Stimulated activated memory B cell treated with anti-CD40 and anti-IgM and Interleukin-4, amounts not matched to agents 10 μg/mL and 1 μg/mL and 100 μg/mL, for 72 hours (primary cell): ENCODE results near the gene CD28.

Experiments
- ATAC-seq: fragments of 150-1000 bp; cut with Tn5 transposase; 2 replicates; pipeline ENCODE4 v1.10.0; 2021
- H3K27ac Mint-ChIP-seq: one replicate; pipeline ENCODE4 v1.8.0; 2022; ENCODE audit warnings: mild to moderate bottlenecking, mixed read lengths
- H3K27me3 Mint-ChIP-seq: one replicate; pipeline ENCODE4 v1.8.0; 2022; ENCODE audit warnings: mixed read lengths
- H3K36me3 Mint-ChIP-seq: one replicate; pipeline ENCODE4 v1.8.0; 2022; ENCODE audit warnings: mixed read lengths
- H3K4me1 Mint-ChIP-seq: one replicate; pipeline ENCODE4 v1.8.0; 2022; ENCODE audit warnings: mixed read lengths
- H3K4me3 Mint-ChIP-seq: one replicate; pipeline ENCODE4 v1.8.0; 2022; ENCODE audit warnings: mild to moderate bottlenecking, moderate library complexity, mixed read lengths
- H3K9me3 Mint-ChIP-seq: one replicate; pipeline ENCODE4 v1.8.0; 2022; ENCODE audit warnings: mixed read lengths

CD28 gene

DNA sequence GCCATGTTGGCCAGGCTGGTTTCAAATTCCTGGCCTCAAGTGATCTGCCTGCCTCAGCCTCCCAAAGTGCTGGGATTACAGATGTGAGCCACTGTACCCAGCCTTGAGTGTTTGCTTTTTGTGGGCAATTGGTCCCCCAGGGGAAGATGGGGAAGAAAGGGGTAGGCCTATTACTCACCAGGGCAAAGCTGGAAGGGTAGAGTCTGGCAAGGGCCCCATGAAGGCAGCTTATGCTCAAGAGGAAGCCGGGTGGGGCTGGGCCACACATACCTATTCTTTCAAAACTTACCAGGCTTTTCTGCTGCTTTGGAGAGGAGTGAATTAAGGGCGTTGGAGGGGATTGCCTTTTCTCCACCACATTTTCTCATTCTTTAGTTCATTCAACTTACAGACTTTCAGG, 24.5 kb upstream of the CD28 start:
- Mint-ChIP-seq H3K27ac (no peak overlapping the region), H3K4me1 (no peaks in the 10 kb centered on the region), H3K27me3 (peaks cover 70% of the 10 kb centered on the region), H3K9me3 (peaks cover 8% of the 10 kb centered on the region), H3K36me3 (no peaks in the 10 kb centered on the region), H3K4me3 (no peak overlapping the region)
- no peak for ATAC-seq

DNA sequence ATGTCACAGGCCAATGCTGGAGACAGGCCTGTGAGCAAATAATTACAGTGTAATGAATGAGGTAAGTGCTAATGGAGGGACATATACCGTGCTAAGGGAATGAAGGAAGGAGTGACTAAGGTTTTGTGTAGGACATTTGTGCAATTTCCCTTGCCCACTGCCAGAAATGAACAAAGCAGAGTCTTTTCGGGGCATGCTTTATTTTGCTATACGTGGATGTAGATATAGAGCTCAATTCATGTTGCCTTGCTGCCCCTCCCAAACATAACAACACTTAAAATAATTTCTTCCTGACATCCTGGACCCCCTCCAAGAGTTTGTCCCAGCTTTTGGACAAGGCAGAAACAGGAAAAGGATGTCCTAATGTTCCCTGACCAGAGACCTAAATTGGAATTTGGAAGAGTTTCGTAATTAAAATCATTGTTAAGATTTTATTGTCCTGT, 23.7 kb upstream of the CD28 start:
- Mint-ChIP-seq H3K4me3 (no peak overlapping the region), H3K9me3 (peaks cover 10% of the 10 kb centered on the region), H3K36me3 (no peaks in the 10 kb centered on the region), H3K27me3 (peaks cover 77% of the 10 kb centered on the region), H3K27ac (no peak overlapping the region), H3K4me1 (no peaks in the 10 kb centered on the region)
- ATAC-seq: no peak

DNA sequence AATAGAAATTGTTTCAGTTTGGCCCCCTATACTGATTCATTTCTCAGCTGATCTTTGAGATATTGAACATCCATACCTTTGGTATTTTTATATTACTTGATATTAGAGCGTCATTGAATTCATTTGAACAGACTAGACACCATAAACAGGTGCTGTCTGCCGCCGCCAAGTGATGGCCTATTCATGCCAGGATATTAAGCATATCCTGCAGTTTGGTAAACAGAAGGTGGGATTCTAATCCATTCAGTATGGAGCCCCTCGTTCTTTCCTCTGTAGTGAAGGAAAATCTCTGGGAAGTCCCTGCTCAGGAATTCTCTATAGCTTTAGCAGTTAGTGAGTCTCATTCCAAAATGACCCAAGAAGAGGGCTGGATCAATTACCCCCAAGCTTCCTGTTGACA, 23.0 kb upstream of the CD28 start:
- Mint-ChIP-seq H3K27me3 (peaks cover 76% of the 10 kb centered on the region), H3K9me3 (peaks cover 10% of the 10 kb centered on the region), H3K36me3 (no peaks in the 10 kb centered on the region), H3K4me3 (no peak overlapping the region), H3K27ac (no peak overlapping the region), H3K4me1 (peaks cover under 1% of the 10 kb centered on the region)
- ATAC-seq: no peak

DNA sequence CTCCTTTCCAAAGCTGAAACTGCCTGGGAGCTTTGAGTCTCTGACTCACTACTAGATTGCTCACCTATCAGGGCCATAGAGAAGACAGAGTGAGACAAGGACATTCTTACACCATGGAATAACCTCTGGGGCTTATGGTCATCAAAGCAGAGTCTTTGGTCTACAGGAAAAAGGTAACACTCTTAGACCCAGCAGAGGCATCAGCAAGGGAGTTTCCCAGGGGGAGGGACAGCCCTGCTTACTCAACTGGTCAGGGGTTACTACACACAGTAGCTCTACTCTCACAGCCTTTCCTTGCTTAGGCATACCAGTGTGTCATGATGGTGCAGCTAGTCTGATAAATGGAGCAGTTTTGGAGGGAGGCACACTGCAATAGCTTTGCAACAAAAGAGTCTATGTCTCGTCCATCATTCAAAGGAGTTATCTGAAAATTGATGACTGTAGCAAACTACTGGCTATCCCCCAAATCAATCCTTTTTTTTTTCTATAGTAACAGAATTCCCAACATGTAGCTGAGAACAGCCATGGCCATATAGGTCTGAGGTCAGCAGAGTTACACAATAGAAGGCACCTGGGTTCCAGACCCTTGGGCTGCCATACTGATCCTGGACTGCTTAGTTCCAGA, 22.4 kb upstream of the CD28 start:
- H3K27ac Mint-ChIP-seq: no peak overlapping the region

DNA sequence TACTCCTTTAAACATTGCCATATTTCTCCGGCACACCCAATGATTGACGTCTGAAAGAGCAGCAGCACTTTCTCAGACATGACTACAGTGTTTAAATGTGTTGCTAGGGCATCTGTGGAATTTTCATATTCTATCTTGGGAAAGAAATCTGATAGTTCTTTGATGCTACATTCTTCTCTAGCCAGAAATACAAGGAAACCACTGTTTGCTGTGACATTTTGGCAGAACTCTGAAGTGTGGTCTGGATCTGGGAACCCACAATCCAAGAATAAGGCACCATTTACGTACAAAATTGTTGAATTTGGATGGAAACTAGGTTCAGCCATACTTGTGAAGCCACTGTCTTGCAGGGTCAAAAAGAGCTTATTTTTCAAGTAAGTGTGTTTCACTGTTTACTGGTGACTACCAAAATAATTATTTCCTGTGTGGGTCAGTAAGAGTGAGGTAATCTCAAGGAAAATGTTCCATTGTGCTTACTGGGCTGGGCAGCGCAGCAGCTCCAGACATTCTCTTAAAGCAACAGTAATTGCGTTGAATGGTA, 21.3 kb upstream of the CD28 start:
- Mint-ChIP-seq H3K36me3 (no peaks in the 10 kb centered on the region), H3K27ac (no peak overlapping the region), H3K4me1 (peaks cover 17% of the 10 kb centered on the region), H3K27me3 (peaks cover 74% of the 10 kb centered on the region), H3K9me3 (peaks cover 7% of the 10 kb centered on the region), H3K4me3 (no peak overlapping the region)
- ATAC-seq: no peak

More for the DNA sequence above, 22.4 kb upstream of the CD28 start:
- H3K9me3 Mint-ChIP-seq: peaks cover 7% of the 10 kb centered on the region
- H3K4me1 Mint-ChIP-seq: peaks cover 6% of the 10 kb centered on the region
- peaks cover 70% of the 10 kb centered on the region for H3K27me3 Mint-ChIP-seq
- no peak overlapping the region for H3K4me3 Mint-ChIP-seq
- H3K36me3 Mint-ChIP-seq: no peaks in the 10 kb centered on the region
- peak; percentile 60 for ATAC-seq

DNA sequence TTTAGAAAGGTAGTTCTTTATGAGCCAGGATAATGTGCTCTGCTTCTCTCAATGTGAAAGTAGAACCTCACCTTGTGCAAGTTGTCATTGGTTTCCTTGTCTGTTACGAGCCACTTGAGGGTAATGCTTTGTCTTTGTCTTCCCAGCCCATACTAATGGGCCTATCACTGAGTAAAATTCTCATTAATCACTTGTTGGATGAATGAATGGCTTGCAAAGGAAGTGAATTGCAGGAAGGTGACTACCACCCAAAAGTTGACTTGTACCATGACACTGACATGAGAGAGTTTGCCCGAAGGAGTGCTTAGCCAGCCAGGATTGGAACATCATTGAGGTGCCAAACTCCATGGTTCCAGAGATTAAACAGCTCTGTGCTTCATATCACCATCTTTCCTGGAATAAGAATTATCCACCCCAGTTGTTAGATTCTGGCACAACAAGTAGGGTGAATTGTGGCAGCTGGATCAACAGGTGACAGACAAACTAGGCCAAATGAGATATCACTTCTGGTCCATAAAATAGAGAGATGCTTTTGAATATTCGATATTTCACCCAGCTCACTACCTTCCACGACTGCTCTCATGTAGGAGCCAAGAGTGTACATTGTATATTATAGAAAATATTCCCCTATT, 20.5 kb upstream of the CD28 start:
- Mint-ChIP-seq H3K27ac (no peak overlapping the region), H3K27me3 (peaks cover 74% of the 10 kb centered on the region), H3K4me1 (peaks cover 19% of the 10 kb centered on the region), H3K9me3 (peaks cover 2% of the 10 kb centered on the region), H3K36me3 (no peaks in the 10 kb centered on the region), H3K4me3 (no peak overlapping the region)
- ATAC-seq: no peak

DNA sequence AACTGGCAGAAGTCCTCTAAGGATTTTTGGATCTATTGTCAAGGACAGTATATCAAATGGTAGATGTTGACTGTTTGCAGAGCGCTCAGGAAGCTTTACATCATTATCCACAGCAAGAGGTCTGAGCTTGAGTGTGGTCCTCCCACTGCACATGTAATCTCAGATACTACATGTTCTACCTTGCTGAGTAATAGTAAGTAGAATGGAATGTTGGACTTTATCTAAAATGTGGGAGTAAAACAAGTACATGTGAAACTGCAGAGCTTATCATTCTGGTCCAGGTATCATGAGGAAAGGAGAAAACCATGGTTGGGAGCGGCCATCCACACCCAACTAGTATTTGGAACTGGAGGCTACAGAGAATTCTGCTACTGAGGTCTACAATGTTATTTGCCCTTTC, 19.3 kb upstream of the CD28 start:
- Mint-ChIP-seq H3K4me1 (peaks cover 19% of the 10 kb centered on the region), H3K27me3 (peaks cover 75% of the 10 kb centered on the region), H3K4me3 (no peak overlapping the region), H3K36me3 (no peaks in the 10 kb centered on the region), H3K27ac (no peak overlapping the region), H3K9me3 (peaks cover 2% of the 10 kb centered on the region)
- ATAC-seq: no peak

DNA sequence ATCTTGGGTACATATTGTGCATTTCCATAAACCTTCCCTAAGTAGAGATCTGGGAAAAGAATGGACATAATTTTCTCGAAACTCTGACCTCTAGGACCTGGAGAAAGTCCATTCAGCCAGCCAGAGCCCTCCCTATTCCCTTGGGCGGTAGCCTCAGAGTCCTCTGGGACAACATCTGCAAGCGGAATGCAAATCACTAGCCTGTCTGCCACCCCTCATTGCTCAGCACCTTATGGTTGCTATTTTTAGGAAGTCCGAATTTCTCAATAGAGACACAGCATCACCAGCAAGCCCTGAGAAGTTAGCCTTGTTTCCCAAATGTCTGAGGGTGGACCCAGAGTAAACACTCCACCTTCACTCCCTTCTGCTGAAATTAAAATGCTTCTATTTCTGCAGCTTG, 17.6 kb upstream of the CD28 start:
- H3K9me3 Mint-ChIP-seq: peaks cover 2% of the 10 kb centered on the region
- peaks cover 19% of the 10 kb centered on the region for H3K4me1 Mint-ChIP-seq
- peak; percentile 72 for ATAC-seq
- H3K36me3 Mint-ChIP-seq: no peaks in the 10 kb centered on the region
- peaks cover 69% of the 10 kb centered on the region for H3K27me3 Mint-ChIP-seq
- no peak overlapping the region for H3K4me3 Mint-ChIP-seq
- no peak overlapping the region for H3K27ac Mint-ChIP-seq

DNA sequence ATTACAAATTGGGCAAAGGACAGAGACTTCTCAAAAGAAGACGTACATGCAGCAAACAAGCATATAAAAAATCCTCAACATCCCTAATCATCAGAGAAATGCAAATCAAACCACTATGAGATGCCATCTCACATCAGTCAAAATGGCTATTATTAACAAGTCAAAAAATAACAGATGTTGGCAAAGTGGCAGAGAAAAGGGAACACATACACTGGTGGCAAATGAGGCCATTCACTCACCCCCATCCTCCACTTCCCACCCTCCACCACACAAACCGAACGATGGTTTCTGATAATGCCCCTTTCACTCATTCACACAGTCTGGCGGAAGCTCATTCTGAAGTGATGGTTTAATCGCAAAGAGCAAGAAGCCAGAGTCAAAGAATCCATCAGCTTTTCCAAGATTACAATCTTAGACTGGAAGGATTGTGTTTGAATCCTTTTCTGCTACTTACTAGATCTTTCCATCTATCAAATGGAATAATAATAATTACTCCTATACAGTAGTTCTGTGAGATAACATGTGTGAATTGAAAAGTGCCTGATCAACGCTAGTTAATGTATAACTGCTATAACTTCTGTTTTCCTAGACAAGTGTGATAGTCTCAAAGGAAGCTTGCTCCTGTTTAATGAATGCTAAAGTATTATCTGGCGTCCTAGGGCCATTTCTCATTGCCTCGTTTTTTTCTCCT, 16.9 kb upstream of the CD28 start:
- H3K9me3 Mint-ChIP-seq: peaks cover 2% of the 10 kb centered on the region
- no peak overlapping the region for H3K27ac Mint-ChIP-seq
- no peak overlapping the region for H3K4me3 Mint-ChIP-seq
- no peaks in the 10 kb centered on the region for H3K36me3 Mint-ChIP-seq
- H3K27me3 Mint-ChIP-seq: peaks cover 64% of the 10 kb centered on the region
- no peak for ATAC-seq
- H3K4me1 Mint-ChIP-seq: peaks cover 19% of the 10 kb centered on the region

DNA sequence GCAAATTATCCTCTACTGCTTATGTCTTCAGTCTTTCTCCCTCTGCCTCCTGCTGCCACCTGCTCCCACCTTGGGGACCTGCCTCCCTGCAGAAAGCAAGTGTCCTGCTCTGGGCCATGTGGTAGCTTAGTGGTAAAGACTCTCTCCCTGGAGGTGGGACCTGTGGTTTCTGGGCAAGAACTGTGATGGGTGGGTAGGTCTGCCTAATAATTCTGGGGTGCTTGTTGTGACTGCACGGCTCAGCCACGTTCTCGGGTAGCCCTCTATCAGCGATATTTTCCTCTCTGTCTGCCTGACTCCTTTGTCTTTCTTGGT, 16.4 kb upstream of the CD28 start:
- Mint-ChIP-seq H3K36me3 (no peaks in the 10 kb centered on the region), H3K9me3 (peaks cover 2% of the 10 kb centered on the region), H3K4me3 (no peak overlapping the region), H3K27me3 (peaks cover 64% of the 10 kb centered on the region), H3K4me1 (peaks cover 19% of the 10 kb centered on the region), H3K27ac (no peak overlapping the region)
- no peak for ATAC-seq

DNA sequence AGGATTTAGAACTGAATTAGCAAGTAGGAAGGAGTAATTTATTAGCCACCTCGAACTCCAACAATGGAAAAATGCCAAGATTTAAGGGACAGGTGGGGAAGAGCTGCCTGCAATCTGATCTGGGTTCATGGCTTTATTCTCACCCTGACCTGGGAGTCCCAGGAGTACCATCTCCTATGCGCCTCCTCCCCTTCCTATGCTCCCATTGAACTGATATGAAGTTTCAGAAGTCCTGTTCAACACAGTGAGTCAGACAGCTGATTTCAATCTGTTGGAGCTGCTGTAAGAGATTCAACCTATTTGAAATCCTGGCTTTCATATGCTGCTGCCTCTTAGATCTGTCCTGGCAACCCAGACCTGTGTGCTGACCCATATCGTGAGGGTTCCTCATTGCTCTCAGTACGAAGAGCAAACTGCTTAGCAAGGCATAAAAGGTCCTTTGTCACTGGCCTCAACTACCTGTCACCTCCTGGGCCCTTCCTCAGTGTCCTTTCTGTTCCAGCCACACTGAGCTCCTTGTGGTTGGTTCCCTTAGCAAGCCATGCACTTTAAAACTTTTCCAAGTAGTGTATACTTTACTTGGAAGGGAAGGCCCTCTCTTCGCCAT, 15.9 kb upstream of the CD28 start:
- Mint-ChIP-seq H3K27ac (no peak overlapping the region), H3K27me3 (peaks cover 65% of the 10 kb centered on the region), H3K9me3 (peaks cover 2% of the 10 kb centered on the region), H3K4me1 (peaks cover 19% of the 10 kb centered on the region), H3K36me3 (no peaks in the 10 kb centered on the region), H3K4me3 (no peak overlapping the region)
- ATAC-seq: no peak

DNA sequence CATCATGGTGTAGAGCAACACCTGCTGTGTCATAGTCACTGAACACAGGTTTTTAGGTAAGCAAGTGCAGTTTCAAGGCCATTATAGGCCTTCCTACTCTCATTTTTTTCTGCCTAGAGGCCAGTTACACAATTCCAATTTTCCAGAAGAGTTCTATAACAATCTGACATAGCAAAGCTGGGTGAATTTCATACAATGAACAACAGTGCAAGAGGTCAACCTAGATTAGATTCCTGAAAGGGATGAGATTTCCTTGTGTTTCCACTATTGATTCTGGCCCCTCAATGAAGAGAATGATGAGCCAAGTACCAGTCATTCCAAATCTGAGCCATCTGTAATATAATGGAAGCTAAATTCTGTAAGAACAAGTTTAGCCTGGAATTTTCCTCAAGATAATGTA, 15.3 kb upstream of the CD28 start:
- peaks cover 64% of the 10 kb centered on the region for H3K27me3 Mint-ChIP-seq
- peaks cover 2% of the 10 kb centered on the region for H3K9me3 Mint-ChIP-seq
- no peaks in the 10 kb centered on the region for H3K36me3 Mint-ChIP-seq
- H3K27ac Mint-ChIP-seq: no peak overlapping the region
- H3K4me1 Mint-ChIP-seq: peaks cover 19% of the 10 kb centered on the region
- no peak overlapping the region for H3K4me3 Mint-ChIP-seq
- ATAC-seq: no peak

DNA sequence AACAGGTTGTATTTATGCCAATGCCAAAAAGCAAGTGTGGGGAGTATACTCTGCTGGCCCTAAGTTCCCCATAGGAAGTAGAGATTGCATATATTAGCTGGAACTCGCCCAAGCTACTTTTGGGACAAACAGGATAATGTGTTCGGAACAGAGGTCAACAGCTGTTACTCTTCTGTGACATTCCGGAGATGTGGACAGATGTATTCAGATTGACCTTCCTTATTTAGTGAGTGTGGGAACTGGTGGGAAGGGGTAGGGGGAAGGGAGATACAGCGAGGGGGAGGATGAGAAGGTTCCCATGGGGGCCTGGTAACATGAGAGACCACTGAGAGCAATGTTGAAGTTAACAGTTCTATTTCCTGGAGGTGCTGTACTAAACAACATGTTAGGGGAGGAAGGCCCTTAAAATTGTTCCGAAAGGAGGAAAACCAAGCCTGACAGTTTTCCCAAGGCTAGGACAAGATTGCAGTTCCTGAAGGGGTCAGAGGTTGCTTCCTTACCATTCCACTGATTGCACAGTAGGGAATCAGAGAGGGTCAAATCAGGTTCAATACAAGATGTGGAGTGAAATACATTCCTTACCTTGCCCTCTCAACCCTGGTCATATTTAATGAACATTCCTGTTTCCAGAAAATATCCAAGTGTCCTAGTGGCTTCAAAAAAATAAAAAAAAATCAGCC, 14.3 kb upstream of the CD28 start:
- peaks cover 2% of the 10 kb centered on the region for H3K9me3 Mint-ChIP-seq
- no peak overlapping the region for H3K4me3 Mint-ChIP-seq
- H3K4me1 Mint-ChIP-seq: peaks cover 19% of the 10 kb centered on the region
- no peaks in the 10 kb centered on the region for H3K36me3 Mint-ChIP-seq
- H3K27ac Mint-ChIP-seq: no peak overlapping the region
- no peak for ATAC-seq
- peaks cover 63% of the 10 kb centered on the region for H3K27me3 Mint-ChIP-seq

DNA sequence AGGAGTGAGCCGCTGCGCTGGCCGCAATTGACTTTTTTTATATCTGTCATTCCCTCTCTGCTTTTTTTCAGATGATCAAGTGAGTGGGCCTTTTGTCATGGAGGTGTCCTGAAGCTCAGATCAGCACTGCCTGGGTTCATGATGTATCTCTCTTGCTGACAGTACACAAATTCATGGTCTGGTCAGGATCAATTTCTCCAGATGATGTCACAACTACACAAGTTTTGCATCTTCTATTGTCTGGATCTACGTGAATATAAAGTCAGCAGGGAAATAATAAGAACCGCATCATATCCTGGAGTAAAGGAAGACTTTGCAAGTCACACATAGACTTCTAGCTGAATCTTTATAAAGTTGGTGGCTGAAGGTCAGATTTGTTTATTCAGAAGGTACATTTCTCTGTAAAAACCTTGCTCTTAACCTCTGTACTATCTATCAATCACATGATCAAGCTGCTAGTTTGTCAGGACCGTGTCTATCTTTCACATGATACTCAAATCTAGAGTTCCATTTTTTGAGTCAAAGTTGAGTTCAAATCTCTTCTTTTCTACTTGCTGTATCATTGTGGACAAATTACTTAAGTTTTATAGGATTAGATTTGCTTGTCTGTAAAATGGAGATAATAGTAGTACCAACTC, 13.1 kb upstream of the CD28 start:
- Mint-ChIP-seq H3K27me3 (peaks cover 67% of the 10 kb centered on the region), H3K9me3 (peaks cover 3% of the 10 kb centered on the region), H3K4me1 (peaks cover 19% of the 10 kb centered on the region), H3K4me3 (no peak overlapping the region), H3K27ac (no peak overlapping the region), H3K36me3 (no peaks in the 10 kb centered on the region)
- ATAC-seq: no peak

DNA sequence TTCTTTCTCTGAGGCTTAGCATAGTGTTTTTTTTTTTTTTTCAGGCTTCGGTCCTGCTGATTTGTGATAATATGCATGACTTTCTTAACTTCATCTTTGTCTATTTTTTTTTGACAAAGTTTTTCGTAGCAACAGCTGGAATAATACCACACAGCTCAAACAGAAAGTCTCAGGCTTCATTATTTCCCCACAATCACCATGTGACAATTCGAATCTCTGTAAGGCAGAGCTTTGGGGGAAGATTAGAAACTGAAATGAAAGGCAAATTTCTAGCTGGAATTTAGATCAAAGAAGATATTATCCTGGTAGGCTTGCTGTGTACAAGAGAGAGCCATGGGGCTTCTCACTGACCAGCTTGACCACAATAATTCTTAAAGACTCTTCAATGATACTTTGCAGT, 12.2 kb upstream of the CD28 start:
- peaks cover 75% of the 10 kb centered on the region for H3K27me3 Mint-ChIP-seq

More for the DNA sequence above, 12.2 kb upstream of the CD28 start:
- Mint-ChIP-seq H3K27ac (no peak overlapping the region), H3K4me3 (no peak overlapping the region), H3K36me3 (no peaks in the 10 kb centered on the region), H3K9me3 (peaks cover 3% of the 10 kb centered on the region), H3K4me1 (peaks cover 11% of the 10 kb centered on the region)
- no peak for ATAC-seq
